ENCODE results near the gene WDFY3. TPM values are rescaled to one million over a fixed set of nuclear protein-coding genes. Genes with fewer than 3 reads are reported as not detected.

WDFY3 gene
- total RNA-seq, 1 donor from 2014 or later = 89.5 TPM

- no peak overlapping the region for H3K4me3 Mint-ChIP-seq (ENCODE audit: unreplicated experiment)
- H3K27ac ChIP-seq (ENCODE audit: low read depth, low read length) = no peak overlapping the region
- H3K9me3 ChIP-seq (ENCODE audit: insufficient read depth, low read depth, low read length) = no peaks in the 10 kb centered on the region
- DNase-seq (ENCODE audit: low read depth) (no peak), FAIRE-seq (no peak)
- H3K36me3 Mint-ChIP-seq (ENCODE audit: low read depth, unreplicated experiment) = peaks cover 4% of the 10 kb centered on the region
- no peak overlapping the region for H3K4me2 ChIP-seq (ENCODE audit: low read length)
- H3K27ac Mint-ChIP-seq (ENCODE audit: unreplicated experiment) = no peak overlapping the region
- H3K27me3 ChIP-seq (ENCODE audit: insufficient read depth, low read length) = no peaks in the 10 kb centered on the region
- no peaks in the 10 kb centered on the region for H3K4me1 Mint-ChIP-seq (ENCODE audit: low read depth, unreplicated experiment)
- TF ChIP-seq EZH2 (IDR thresholded peaks at IDR 0.05; ENCODE audit: insufficient read depth, low read length) (no peak), CTCF (IDR thresholded peaks at IDR 0.05; ENCODE audit: insufficient read depth, low read depth, low read length) (no peak)
- H3K36me3 ChIP-seq (ENCODE audit: insufficient read depth, low read length) = no peaks in the 10 kb centered on the region
- no peaks in the 10 kb centered on the region for H3K27me3 Mint-ChIP-seq (ENCODE audit: low read depth, unreplicated experiment)
- no peaks in the 10 kb centered on the region for H3K9me3 Mint-ChIP-seq (ENCODE audit: unreplicated experiment)
- H3K4me1 ChIP-seq (ENCODE audit: insufficient read depth, low read length) = no peaks in the 10 kb centered on the region
- H3K79me2 ChIP-seq (ENCODE audit: insufficient read depth, low read length) = no peaks in the 10 kb centered on the region
- no peak overlapping the region for H3K4me3 ChIP-seq (ENCODE audit: insufficient read depth, low read depth, low read length)
- no peaks in the 10 kb centered on the region for H4K20me1 ChIP-seq (ENCODE audit: insufficient read depth, low read length)
- H2AFZ ChIP-seq (ENCODE audit: low read depth, low read length) = no peak overlapping the region
- no peak overlapping the region for H3K9ac ChIP-seq (ENCODE audit: low read length)
Observed at GRCh38 chr4:84648863-84649647, 317.4 kb downstream of the WDFY3 start.

- H3K27ac Mint-ChIP-seq (ENCODE audit: unreplicated experiment) = no peak overlapping the region
- Histone ChIP-seq H2AFZ (ENCODE audit: low read depth, low read length) (no peak overlapping the region), H3K9me3 (ENCODE audit: insufficient read depth, low read depth, low read length) (no peaks in the 10 kb centered on the region), H3K79me2 (ENCODE audit: insufficient read depth, low read length) (no peaks in the 10 kb centered on the region), H3K27me3 (ENCODE audit: insufficient read depth, low read length) (no peaks in the 10 kb centered on the region), H3K4me3 (ENCODE audit: insufficient read depth, low read depth, low read length) (no peak overlapping the region), H3K4me1 (ENCODE audit: insufficient read depth, low read length) (no peaks in the 10 kb centered on the region), H3K4me2 (ENCODE audit: low read length) (no peak overlapping the region), H4K20me1 (ENCODE audit: insufficient read depth, low read length) (no peaks in the 10 kb centered on the region), H3K9ac (ENCODE audit: low read length) (no peak overlapping the region), H3K36me3 (ENCODE audit: insufficient read depth, low read length) (no peaks in the 10 kb centered on the region), H3K27ac (ENCODE audit: low read depth, low read length) (no peak overlapping the region)
- H3K4me1 Mint-ChIP-seq (ENCODE audit: low read depth, unreplicated experiment) = no peaks in the 10 kb centered on the region
- H3K36me3 Mint-ChIP-seq (ENCODE audit: low read depth, unreplicated experiment) = peaks cover 6% of the 10 kb centered on the region
- H3K4me3 Mint-ChIP-seq (ENCODE audit: unreplicated experiment) = no peak overlapping the region
- TF ChIP-seq EZH2 (IDR thresholded peaks at IDR 0.05; ENCODE audit: insufficient read depth, low read length) (no peak), CTCF (IDR thresholded peaks at IDR 0.05; ENCODE audit: insufficient read depth, low read depth, low read length) (no peak)
- no peak for DNase-seq (ENCODE audit: low read depth)
- no peaks in the 10 kb centered on the region for H3K9me3 Mint-ChIP-seq (ENCODE audit: unreplicated experiment)
- H3K27me3 Mint-ChIP-seq (ENCODE audit: low read depth, unreplicated experiment) = no peaks in the 10 kb centered on the region
- FAIRE-seq = no peak
Observed at GRCh38 chr4:84648178-84648577, 318.3 kb downstream of the WDFY3 start.

GRCh38 chr4:84647312-84647884 lies 319.1 kb downstream of the WDFY3 start:
- no peaks in the 10 kb centered on the region for H3K27me3 ChIP-seq (ENCODE audit: insufficient read depth, low read length)
- H4K20me1 ChIP-seq (ENCODE audit: insufficient read depth, low read length) = no peaks in the 10 kb centered on the region
- H3K36me3 ChIP-seq (ENCODE audit: insufficient read depth, low read length) = no peaks in the 10 kb centered on the region
- H3K27ac Mint-ChIP-seq (ENCODE audit: unreplicated experiment) = no peak overlapping the region
- no peak for FAIRE-seq
- no peaks in the 10 kb centered on the region for H3K79me2 ChIP-seq (ENCODE audit: insufficient read depth, low read length)
- no peak overlapping the region for H3K27ac ChIP-seq (ENCODE audit: low read depth, low read length)
- H3K27me3 Mint-ChIP-seq (ENCODE audit: low read depth, unreplicated experiment) = no peaks in the 10 kb centered on the region
- no peak for DNase-seq (ENCODE audit: low read depth)
- H3K4me3 ChIP-seq (ENCODE audit: insufficient read depth, low read depth, low read length) = no peak overlapping the region
- H3K9ac ChIP-seq (ENCODE audit: low read length) = no peak overlapping the region
- no peaks in the 10 kb centered on the region for H3K9me3 ChIP-seq (ENCODE audit: insufficient read depth, low read depth, low read length)
- no peak overlapping the region for H3K4me2 ChIP-seq (ENCODE audit: low read length)
- peaks cover 8% of the 10 kb centered on the region for H3K36me3 Mint-ChIP-seq (ENCODE audit: low read depth, unreplicated experiment)
- no peaks in the 10 kb centered on the region for H3K9me3 Mint-ChIP-seq (ENCODE audit: unreplicated experiment)
- no peaks in the 10 kb centered on the region for H3K4me1 Mint-ChIP-seq (ENCODE audit: low read depth, unreplicated experiment)
- no peak overlapping the region for H2AFZ ChIP-seq (ENCODE audit: low read depth, low read length)
- no peak overlapping the region for H3K4me3 Mint-ChIP-seq (ENCODE audit: unreplicated experiment)
- no peaks in the 10 kb centered on the region for H3K4me1 ChIP-seq (ENCODE audit: insufficient read depth, low read length)
- TF ChIP-seq CTCF (IDR thresholded peaks at IDR 0.05; ENCODE audit: insufficient read depth, low read depth, low read length) = no peak
- TF ChIP-seq EZH2 (IDR thresholded peaks at IDR 0.05; ENCODE audit: insufficient read depth, low read length) = no peak
